ENCODE results near the gene ABCA13.
"Not testable (repeated sequence)": the region's sequence is repeated elsewhere in the genome, so short reads cannot be mapped to it uniquely, and the experiment has no call there.

Gene ABCA13

GRCh38 chr7:48175019-48175418 is 3.8 kb downstream of the ABCA13 start:
- intact Hi-C loops (cut with DNase I), result no loop called here
- DNase-seq, result no peak

GRCh38 chr7:48176356-48176893 is 5.2 kb downstream of the ABCA13 start:
- DNase-seq, result no peak
- intact Hi-C loops (cut with DNase I), result no loop called here

GRCh38 chr7:48177271-48177670 is 6.0 kb downstream of the ABCA13 start:
- intact Hi-C loops (cut with DNase I), result no loop called here

GRCh38 chr7:48179496-48180030 is 8.3 kb downstream of the ABCA13 start:
- no peak for DNase-seq
- intact Hi-C loops (cut with DNase I), result no loop called here

More at GRCh38 chr7:48177271-48177670, 6.0 kb downstream of the ABCA13 start:
- no peak for DNase-seq

GRCh38 chr7:48180981-48181380 is 9.7 kb downstream of the ABCA13 start:
- no peak for DNase-seq
- intact Hi-C loops (cut with DNase I), result no loop called here

GRCh38 chr7:48182718-48183369 is 11.6 kb downstream of the ABCA13 start:
- intact Hi-C loops (cut with DNase I), result no loop called here

GRCh38 chr7:48183370-48183743 is 12.1 kb downstream of the ABCA13 start:
- no peak for DNase-seq
- intact Hi-C loops (cut with DNase I), result no loop called here

More at GRCh38 chr7:48182718-48183369, 11.6 kb downstream of the ABCA13 start:
- DNase-seq, result no peak

- no peak for DNase-seq
- intact Hi-C loops (cut with DNase I), result no loop called here
Observed at GRCh38 chr7:48183965-48184364, 12.7 kb downstream of the ABCA13 start.

GRCh38 chr7:48188776-48189520 is 17.7 kb downstream of the ABCA13 start:
- DNase-seq, result peak in 1 of 10 donors; percentile 27
- intact Hi-C loops (cut with DNase I), result no loop called here

- intact Hi-C loops (cut with DNase I), result no loop called here
- DNase-seq, result no peak
Observed at GRCh38 chr7:48192996-48193395, 21.7 kb downstream of the ABCA13 start.

GRCh38 chr7:48193421-48193820 is 22.2 kb downstream of the ABCA13 start:
- no peak for DNase-seq
- intact Hi-C loops (cut with DNase I), result no loop called here

GRCh38 chr7:48200946-48201589 is 29.8 kb downstream of the ABCA13 start:
- intact Hi-C loops (cut with DNase I); DNase-seq: not testable (repeated sequence)

GRCh38 chr7:48202916-48203315 is 31.7 kb downstream of the ABCA13 start:
- not testable (repeated sequence) for DNase-seq

GRCh38 chr7:48207155-48207675 is 36.0 kb downstream of the ABCA13 start:
- intact Hi-C loops (cut with DNase I), result no loop called here
- no peak for DNase-seq

More at GRCh38 chr7:48202916-48203315, 31.7 kb downstream of the ABCA13 start:
- intact Hi-C loops (cut with DNase I), result not testable (repeated sequence)

GRCh38 chr7:48209004-48209600 is 37.8 kb downstream of the ABCA13 start:
- intact Hi-C loops (cut with DNase I), result no loop called here
- no peak for DNase-seq

- no peak for DNase-seq
- intact Hi-C loops (cut with DNase I), result no loop called here
Observed at GRCh38 chr7:48213226-48213625, 42.0 kb downstream of the ABCA13 start.

GRCh38 chr7:48217266-48217665 is 46.0 kb downstream of the ABCA13 start:
- no peak for DNase-seq
- intact Hi-C loops (cut with DNase I), result no loop called here

- intact Hi-C loops (cut with DNase I), result no loop called here
- no peak for DNase-seq
Observed at GRCh38 chr7:48217753-48218152, 46.5 kb downstream of the ABCA13 start.

GRCh38 chr7:48224042-48224441 is 52.8 kb downstream of the ABCA13 start:
- no peak for DNase-seq
- intact Hi-C loops (cut with DNase I), result no loop called here

- DNase-seq, result no peak
- intact Hi-C loops (cut with DNase I), result no loop called here
Observed at GRCh38 chr7:48225101-48225500, 53.8 kb downstream of the ABCA13 start.

All from posterior cingulate gyrus (tissue), 11 donors.